ENCODE results near the gene LRRC71. TPM values are rescaled to one million over a fixed set of nuclear protein-coding genes. Genes with fewer than 3 reads are reported as not detected.

The LRRC71 gene
- total RNA-seq, 1 donor from 2014 or later, result not detected

- H3K27ac ChIP-seq, result no peak overlapping the region
Observed at GRCh38 chr1:156901590-156901900, 18.9 kb upstream of the LRRC71 start.

GRCh38 chr1:156901966-156902915, 18.2 kb upstream of the LRRC71 start:
- Histone ChIP-seq H3K27me3 (no peaks in the 10 kb centered on the region), H3K36me3 (no peaks in the 10 kb centered on the region), H3K27ac (peak overlapping the region; percentile 13), H3K9me3 (no peaks in the 10 kb centered on the region), H3K4me3 (no peak overlapping the region), H3K4me1 (peaks cover 47% of the 10 kb centered on the region)
- TF ChIP-seq CTCF (IDR thresholded peaks at IDR 0.05) (no peak), POLR2AphosphoS5 (IDR thresholded peaks at IDR 0.05; ENCODE audit: insufficient read depth in 1 of 2, low read depth in 1 of 2) (no peak), POLR2A (IDR thresholded peaks at IDR 0.05) (no peak)
- intact Hi-C loops (cut with DNase I), result no loop called here
- no peak for DNase-seq (ENCODE audit: extremely low spot score in 2 of 2)

More at GRCh38 chr1:156901590-156901900, 18.9 kb upstream of the LRRC71 start:
- H3K4me1 ChIP-seq, result peaks cover 48% of the 10 kb centered on the region
- intact Hi-C loops (cut with DNase I), result no loop called here
- no peaks in the 10 kb centered on the region for H3K36me3 ChIP-seq
- H3K4me3 ChIP-seq, result no peak overlapping the region
- TF ChIP-seq CTCF (IDR thresholded peaks at IDR 0.05), result no peak
- TF ChIP-seq POLR2A (IDR thresholded peaks at IDR 0.05), result no peak
- TF ChIP-seq POLR2AphosphoS5 (IDR thresholded peaks at IDR 0.05; ENCODE audit: insufficient read depth in 1 of 2, low read depth in 1 of 2), result no peak
- no peaks in the 10 kb centered on the region for H3K9me3 ChIP-seq
- H3K27me3 ChIP-seq, result no peaks in the 10 kb centered on the region
- no peak for DNase-seq (ENCODE audit: extremely low spot score in 2 of 2)

GRCh38 chr1:156903328-156904091, 16.9 kb upstream of the LRRC71 start:
- no peak for DNase-seq (ENCODE audit: extremely low spot score in 2 of 2)
- H3K27ac ChIP-seq, result no peak overlapping the region
- intact Hi-C loops (cut with DNase I), result no loop called here
- H3K9me3 ChIP-seq, result no peaks in the 10 kb centered on the region
- TF ChIP-seq POLR2A (IDR thresholded peaks at IDR 0.05) (no peak), POLR2AphosphoS5 (IDR thresholded peaks at IDR 0.05; ENCODE audit: insufficient read depth in 1 of 2, low read depth in 1 of 2) (no peak), CTCF (IDR thresholded peaks at IDR 0.05) (no peak)
- H3K36me3 ChIP-seq, result no peaks in the 10 kb centered on the region
- H3K4me1 ChIP-seq, result peaks cover 53% of the 10 kb centered on the region
- no peak overlapping the region for H3K4me3 ChIP-seq
- H3K27me3 ChIP-seq, result no peaks in the 10 kb centered on the region

- intact Hi-C loops (cut with DNase I), result no loop called here
- Histone ChIP-seq H3K4me1 (peaks cover 55% of the 10 kb centered on the region), H3K9me3 (no peaks in the 10 kb centered on the region), H3K27ac (no peak overlapping the region), H3K27me3 (no peaks in the 10 kb centered on the region), H3K36me3 (no peaks in the 10 kb centered on the region), H3K4me3 (no peak overlapping the region)
- no peak for TF ChIP-seq POLR2AphosphoS5 (IDR thresholded peaks at IDR 0.05; ENCODE audit: insufficient read depth in 1 of 2, low read depth in 1 of 2)
- DNase-seq (ENCODE audit: extremely low spot score in 2 of 2), result no peak
Observed at GRCh38 chr1:156904187-156904959, 16.1 kb upstream of the LRRC71 start.

GRCh38 chr1:156905176-156905575, 15.3 kb upstream of the LRRC71 start:
- Histone ChIP-seq H3K4me3 (no peak overlapping the region), H3K4me1 (peaks cover 47% of the 10 kb centered on the region), H3K27me3 (no peaks in the 10 kb centered on the region), H3K27ac (no peak overlapping the region), H3K9me3 (no peaks in the 10 kb centered on the region), H3K36me3 (no peaks in the 10 kb centered on the region)
- intact Hi-C loops (cut with DNase I), result no loop called here
- DNase-seq (ENCODE audit: extremely low spot score in 2 of 2), result no peak
- TF ChIP-seq CTCF (IDR thresholded peaks at IDR 0.05), result no peak
- TF ChIP-seq POLR2A (IDR thresholded peaks at IDR 0.05), result no peak
- no peak for TF ChIP-seq POLR2AphosphoS5 (IDR thresholded peaks at IDR 0.05; ENCODE audit: insufficient read depth in 1 of 2, low read depth in 1 of 2)
